Mononuclear cell (primary cell): ENCODE data around the gene LIN28A. TPM values are rescaled to one million over a fixed set of nuclear protein-coding genes. Genes with fewer than 3 reads are reported as not detected.
"Not testable (repeated sequence)": the region's sequence is repeated elsewhere in the genome, so short reads cannot be mapped to it uniquely, and the experiment has no call there.

ENCODE experiments used
- H3K27me3 ChIP-seq: 2 replicates; pipeline ENCODE4 v1.6.0; 2011; ENCODE audit warnings: low read length, control low read depth; ENCODE audit not compliant: insufficient read depth
- H3K4me1 ChIP-seq: 2 replicates; pipeline ENCODE4 v1.5.1; 2011; ENCODE audit warnings: mild to moderate bottlenecking, low read length, control low read depth; ENCODE audit not compliant: insufficient read depth
- H3K4me3 ChIP-seq: 2 replicates; pipeline ENCODE4 v1.5.1; 2011; ENCODE audit warnings: mild to moderate bottlenecking, low read length, moderate library complexity
- H3K9me3 ChIP-seq: 2 replicates; pipeline ENCODE4 v1.5.1; 2011; ENCODE audit warnings: low read depth, mild to moderate bottlenecking, control low read depth, low read length
- total RNA-seq: library from RNA; depleted of rRNA; stranded (reverse); fragments of >200 nt; gene quantifications from one replicate; pipeline ENCODE4 v1.2.3, GENCODE V29; 2012

The LIN28A gene, protein sequence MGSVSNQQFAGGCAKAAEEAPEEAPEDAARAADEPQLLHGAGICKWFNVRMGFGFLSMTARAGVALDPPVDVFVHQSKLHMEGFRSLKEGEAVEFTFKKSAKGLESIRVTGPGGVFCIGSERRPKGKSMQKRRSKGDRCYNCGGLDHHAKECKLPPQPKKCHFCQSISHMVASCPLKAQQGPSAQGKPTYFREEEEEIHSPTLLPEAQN
- total RNA-seq, result not detected

DNA sequence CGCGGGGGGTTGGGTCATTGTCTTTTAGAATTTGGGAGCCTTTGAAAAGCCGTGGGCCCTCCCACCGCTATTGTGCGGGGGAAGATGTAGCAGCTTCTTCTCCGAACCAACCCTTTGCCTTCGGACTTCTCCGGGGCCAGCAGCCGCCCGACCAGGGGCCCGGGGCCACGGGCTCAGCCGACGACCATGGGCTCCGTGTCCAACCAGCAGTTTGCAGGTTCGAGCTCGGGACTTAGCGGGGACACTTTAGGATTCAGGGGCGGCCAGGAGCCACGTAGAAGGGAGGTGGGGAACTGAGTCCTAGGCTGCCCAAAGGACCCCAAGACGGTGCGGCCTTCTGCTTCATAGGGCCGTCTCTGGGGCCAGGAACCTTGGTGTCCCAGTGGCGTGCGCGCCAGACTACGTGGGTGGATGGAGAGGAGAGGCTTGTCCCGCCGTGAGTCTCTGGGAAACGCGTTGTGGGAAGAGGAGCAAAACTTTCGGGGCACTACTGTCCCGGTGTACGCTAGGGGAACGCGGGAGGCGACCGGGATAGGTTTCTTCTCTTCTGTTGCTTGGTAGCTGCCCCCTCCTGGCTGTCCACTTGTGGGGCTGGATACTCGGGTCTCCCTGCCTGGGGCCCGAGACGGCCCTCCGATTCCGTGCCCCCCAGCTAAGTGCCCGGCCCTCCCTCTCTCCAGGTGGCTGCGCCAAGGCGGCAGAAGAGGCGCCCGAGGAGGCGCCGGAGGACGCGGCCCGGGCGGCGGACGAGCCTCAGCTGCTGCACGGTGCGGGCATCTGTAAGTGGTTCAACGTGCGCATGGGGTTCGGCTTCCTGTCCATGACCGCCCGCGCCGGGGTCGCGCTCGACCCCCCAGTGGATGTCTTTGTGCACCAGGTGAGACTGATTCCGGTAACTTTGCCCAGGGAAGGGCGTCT lies at the start of gene LIN28A:
LIN28A (plus strand) TSS at position 112 of the 918 bp plus-strand sequence; CDS start at position 187, 75 bp downstream.
- Histone ChIP-seq H3K9me3 (no peaks in the 10 kb centered on the region), H3K4me1 (peaks cover 13% of the 10 kb centered on the region), H3K4me3 (no peak within 1 kb of the TSS), H3K27me3 (peaks cover 58% of the 10 kb centered on the region)

DNA sequence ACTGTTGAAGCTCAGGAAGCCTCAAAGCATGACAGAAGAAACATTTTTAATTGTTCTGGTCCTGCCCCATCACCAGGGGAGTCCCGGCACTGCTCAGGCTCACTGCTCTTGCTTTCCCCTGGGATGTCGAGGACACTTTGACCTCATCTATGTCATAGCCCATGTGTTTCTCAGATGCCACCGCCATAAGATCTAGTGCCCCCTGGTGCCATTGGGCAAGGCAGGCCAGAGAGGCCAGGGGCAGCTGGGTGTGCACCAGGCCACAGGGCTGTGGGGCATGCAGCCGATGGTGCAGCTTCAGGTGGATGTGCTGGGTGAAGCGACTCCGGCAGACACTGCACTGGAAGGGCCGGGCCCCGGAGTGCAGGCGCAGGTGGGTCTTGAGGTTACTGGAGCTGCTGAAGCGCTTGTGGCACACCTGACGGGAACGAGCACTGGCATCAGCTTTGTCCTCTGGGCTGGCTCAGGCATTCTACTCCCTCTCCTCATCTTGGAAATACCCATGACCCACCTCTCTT lies 49.0 kb upstream of the LIN28A start:
- Histone ChIP-seq H3K9me3 (no peaks in the 10 kb centered on the region), H3K4me3 (no peak overlapping the region), H3K4me1 (peaks cover 26% of the 10 kb centered on the region), H3K27me3 (peaks cover 35% of the 10 kb centered on the region)

GRCh38 chr1:26362331-26362730 lies 48.3 kb upstream of the LIN28A start:
- Histone ChIP-seq H3K27me3 (peaks cover 35% of the 10 kb centered on the region), H3K4me3 (no peak overlapping the region), H3K4me1 (peaks cover 26% of the 10 kb centered on the region), H3K9me3 (no peaks in the 10 kb centered on the region)

- Histone ChIP-seq H3K27me3 (peaks cover 30% of the 10 kb centered on the region), H3K9me3 (no peaks in the 10 kb centered on the region), H3K4me3 (no peak overlapping the region), H3K4me1 (peaks cover 26% of the 10 kb centered on the region)
Observed at GRCh38 chr1:26363549-26364448, 46.8 kb upstream of the LIN28A start.

DNA sequence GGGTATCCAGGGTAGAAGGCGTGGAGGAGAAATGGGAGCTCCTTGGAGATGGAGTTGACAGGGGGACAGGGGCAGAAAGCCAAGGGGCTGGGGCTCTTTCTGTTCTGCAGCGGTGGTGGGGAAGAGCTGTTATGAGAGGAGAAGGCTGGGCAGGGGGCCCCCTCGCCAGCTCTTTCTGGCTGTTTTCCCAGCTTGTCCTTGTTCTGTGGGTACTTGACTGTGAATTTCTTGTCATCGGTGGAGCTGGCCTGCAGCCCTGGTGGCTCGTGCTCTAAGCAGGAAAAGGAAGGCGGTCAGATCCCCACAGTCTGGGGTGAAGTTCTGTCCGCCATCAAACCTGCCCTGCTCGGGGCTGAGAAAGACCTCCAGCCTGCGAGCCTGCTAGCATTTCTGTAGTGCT lies 45.7 kb upstream of the LIN28A start:
- peaks cover 28% of the 10 kb centered on the region for H3K4me1 ChIP-seq
- no peak overlapping the region for H3K4me3 ChIP-seq
- peaks cover 22% of the 10 kb centered on the region for H3K27me3 ChIP-seq
- H3K9me3 ChIP-seq, result no peaks in the 10 kb centered on the region

DNA sequence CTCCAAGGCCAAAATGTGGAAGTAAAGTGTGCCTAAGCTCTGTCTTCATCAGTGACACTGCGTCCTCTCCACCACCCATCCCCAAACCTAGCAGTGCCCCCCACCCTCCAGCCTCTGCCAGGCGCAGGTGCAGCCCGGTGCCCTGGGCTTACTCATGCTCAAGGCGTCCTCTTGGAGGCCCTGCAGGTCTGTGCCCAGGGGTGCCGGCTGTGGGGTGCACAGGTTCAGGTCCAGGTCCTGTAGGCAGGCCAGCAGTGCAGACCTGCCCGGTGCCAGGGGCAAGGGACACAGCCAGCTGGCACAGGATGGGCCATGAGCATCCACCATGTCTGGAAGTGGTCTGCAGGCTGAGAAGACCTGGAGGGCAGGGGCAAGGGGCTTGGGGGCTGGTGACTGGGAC lies 43.2 kb upstream of the LIN28A start:
- peaks cover 41% of the 10 kb centered on the region for H3K4me1 ChIP-seq
- H3K4me3 ChIP-seq, result no peak overlapping the region
- no peaks in the 10 kb centered on the region for H3K9me3 ChIP-seq

GRCh38 chr1:26368006-26368405 lies 42.6 kb upstream of the LIN28A start:
- H3K4me3 ChIP-seq, result no peak overlapping the region
- H3K4me1 ChIP-seq, result peaks cover 47% of the 10 kb centered on the region
- H3K27me3 ChIP-seq, result peaks cover 5% of the 10 kb centered on the region
- H3K9me3 ChIP-seq, result no peaks in the 10 kb centered on the region

More for the DNA sequence above, 43.2 kb upstream of the LIN28A start:
- H3K27me3 ChIP-seq, result peaks cover 5% of the 10 kb centered on the region

DNA sequence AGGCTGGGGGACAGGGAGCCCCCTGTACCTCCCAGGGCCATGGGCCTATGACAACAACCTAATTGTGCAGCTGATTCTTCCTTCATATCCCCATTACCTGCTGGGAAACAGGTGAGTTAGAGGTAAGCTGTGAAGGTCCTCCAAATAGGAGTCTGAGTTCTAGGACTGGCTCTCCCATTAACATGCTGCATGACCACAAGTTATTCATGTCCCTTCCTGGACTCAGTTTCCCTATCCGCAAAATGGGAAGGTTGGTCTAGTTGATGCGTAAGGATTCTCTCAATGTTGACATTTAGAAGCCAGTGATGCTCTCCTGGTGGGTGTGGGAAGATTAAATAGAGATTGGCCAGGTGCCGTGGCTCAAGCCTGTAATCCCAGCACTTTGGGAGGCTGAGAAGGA lies 42.1 kb upstream of the LIN28A start:
- H3K9me3 ChIP-seq, result no peaks in the 10 kb centered on the region
- H3K4me3 ChIP-seq, result no peak overlapping the region
- H3K27me3 ChIP-seq, result peaks cover 5% of the 10 kb centered on the region
- H3K4me1 ChIP-seq, result peaks cover 48% of the 10 kb centered on the region

- H3K4me1 ChIP-seq, result peaks cover 63% of the 10 kb centered on the region
Observed at GRCh38 chr1:26370591-26371382, 39.8 kb upstream of the LIN28A start.

DNA sequence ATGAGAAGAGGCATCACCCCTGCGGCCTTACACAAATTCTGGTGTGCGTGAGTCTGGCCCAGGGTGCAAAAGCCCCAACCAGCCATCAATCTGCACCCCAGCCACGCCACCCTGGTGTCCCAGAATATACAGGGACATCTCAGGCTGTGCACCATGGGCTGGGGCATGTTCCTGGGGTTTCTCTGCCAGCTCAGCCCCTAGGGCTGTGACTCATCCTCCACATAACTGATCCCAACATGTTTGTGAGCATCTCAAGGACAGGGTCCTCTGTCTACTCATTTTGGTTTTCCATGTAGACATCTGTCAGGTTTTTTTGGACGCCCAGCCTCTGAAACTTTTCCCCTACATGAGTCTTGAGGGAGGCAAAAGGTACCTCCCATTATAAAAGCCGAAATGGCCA lies 38.6 kb upstream of the LIN28A start:
- Histone ChIP-seq H3K4me3 (no peak overlapping the region), H3K4me1 (peaks cover 74% of the 10 kb centered on the region), H3K9me3 (no peaks in the 10 kb centered on the region), H3K27me3 (no peaks in the 10 kb centered on the region)

More at GRCh38 chr1:26370591-26371382, 39.8 kb upstream of the LIN28A start:
- Histone ChIP-seq H3K9me3 (no peaks in the 10 kb centered on the region), H3K4me3 (no peak overlapping the region), H3K27me3 (no peaks in the 10 kb centered on the region)

- not testable (repeated sequence) for H3K4me3 ChIP-seq, H3K27me3 ChIP-seq, H3K9me3 ChIP-seq
- peaks cover 79% of the 10 kb centered on the region for H3K4me1 ChIP-seq
Observed at GRCh38 chr1:26372611-26373010, 38.0 kb upstream of the LIN28A start, which contains the start of gene ZNF683. TSS of gene ZNF683 (minus strand) at chr1:26372750. CDS start at chr1:26368571, 4,179 bp downstream.

DNA sequence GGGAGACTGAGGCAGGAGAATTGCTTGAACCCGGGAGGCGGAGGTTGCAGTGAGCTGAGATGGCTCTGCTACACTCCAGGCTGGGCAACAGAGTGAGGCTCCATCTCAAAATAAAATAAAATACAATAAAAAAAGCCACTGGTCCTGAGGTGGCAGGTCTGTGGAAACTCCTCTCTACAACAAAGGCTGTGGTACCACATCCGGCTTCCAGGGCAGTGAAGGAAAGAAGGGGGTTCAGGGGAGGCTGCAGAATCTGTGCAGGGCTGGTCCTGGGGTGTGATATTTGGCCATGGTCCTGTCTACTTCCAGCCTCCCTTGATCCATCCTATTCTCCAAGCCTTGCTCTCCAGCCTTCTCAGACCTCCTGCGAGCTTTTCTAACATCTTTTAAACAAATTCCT lies 37.3 kb upstream of the LIN28A start:
- Histone ChIP-seq H3K4me3 (no peak overlapping the region), H3K9me3 (no peaks in the 10 kb centered on the region), H3K4me1 (peaks cover 86% of the 10 kb centered on the region), H3K27me3 (no peaks in the 10 kb centered on the region)

DNA sequence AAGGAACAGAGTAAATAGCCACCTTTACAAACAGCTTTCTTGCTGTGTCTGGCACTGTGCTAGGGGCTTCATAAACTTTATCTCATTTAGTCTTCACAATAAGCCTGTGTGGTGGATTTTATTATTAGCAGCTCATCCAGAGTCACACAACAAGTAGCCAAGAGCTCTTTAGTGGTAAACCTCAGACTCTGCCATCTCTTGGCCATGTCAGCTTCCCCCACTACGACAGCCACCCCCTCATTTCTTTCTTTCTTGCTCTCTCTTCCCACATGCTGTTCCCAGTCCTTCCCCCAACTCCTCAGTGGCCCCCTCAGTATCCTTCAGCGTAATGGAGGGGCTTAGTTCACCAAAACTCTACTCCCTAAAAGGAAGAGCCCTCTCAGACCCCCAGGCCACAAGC lies 36.8 kb upstream of the LIN28A start:
- no peaks in the 10 kb centered on the region for H3K9me3 ChIP-seq
- H3K27me3 ChIP-seq, result no peaks in the 10 kb centered on the region
- no peak overlapping the region for H3K4me3 ChIP-seq
- H3K4me1 ChIP-seq, result peaks cover 91% of the 10 kb centered on the region

- H3K4me3 ChIP-seq, H3K9me3 ChIP-seq, H3K27me3 ChIP-seq: not testable (repeated sequence)
- peaks cover 97% of the 10 kb centered on the region for H3K4me1 ChIP-seq
Observed at GRCh38 chr1:26374361-26374760, 36.3 kb upstream of the LIN28A start.
